ENCODE measurements around the gene ABT1. TPM values are rescaled to one million over a fixed set of nuclear protein-coding genes. Genes with fewer than 3 reads are reported as not detected.

The ABT1 gene
- total RNA-seq, 1 experiment from 2014 or later = 16.7 TPM

DNA sequence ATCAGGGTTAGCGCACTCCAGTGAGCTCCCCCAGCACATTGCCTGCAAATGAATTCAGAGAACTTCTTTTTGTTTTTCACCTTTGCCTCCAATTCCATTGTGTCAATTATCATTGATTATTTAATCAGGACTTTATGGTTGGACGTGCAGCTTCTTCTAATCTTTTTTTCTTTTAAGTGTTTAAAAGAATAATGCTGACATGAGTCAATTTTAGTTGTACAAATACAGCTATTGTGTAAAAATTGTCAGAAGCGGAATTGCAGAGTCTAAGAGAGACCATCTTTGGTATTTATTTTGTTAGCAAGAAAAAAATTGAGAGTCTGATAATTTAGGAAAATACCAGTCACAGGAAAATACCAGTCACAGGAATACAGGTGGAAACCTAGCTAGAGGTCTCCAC lies 5.5 kb downstream of the ABT1 start:
- DNase-seq (ENCODE audit: low read depth) = no peak

DNA sequence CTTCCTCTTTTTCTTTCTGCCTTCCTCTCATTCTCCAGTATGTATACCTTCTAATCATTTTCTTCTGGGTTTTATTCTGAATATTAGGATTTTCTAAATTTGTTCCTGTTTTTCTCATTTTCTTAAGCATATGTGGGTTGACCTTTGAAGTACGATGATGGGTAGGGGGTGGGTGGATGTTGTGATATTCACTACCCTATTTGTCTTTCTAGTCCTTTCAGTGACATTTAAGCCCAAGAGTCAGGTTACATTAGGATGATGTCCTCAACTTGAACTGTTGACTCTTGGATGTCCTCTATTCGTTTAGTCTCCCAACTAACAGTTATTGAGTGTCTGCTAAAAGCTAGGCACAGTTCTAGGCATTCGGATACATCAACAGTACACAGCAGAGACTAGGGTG lies 7.3 kb downstream of the ABT1 start:
- no peak for DNase-seq (ENCODE audit: low read depth)

DNA sequence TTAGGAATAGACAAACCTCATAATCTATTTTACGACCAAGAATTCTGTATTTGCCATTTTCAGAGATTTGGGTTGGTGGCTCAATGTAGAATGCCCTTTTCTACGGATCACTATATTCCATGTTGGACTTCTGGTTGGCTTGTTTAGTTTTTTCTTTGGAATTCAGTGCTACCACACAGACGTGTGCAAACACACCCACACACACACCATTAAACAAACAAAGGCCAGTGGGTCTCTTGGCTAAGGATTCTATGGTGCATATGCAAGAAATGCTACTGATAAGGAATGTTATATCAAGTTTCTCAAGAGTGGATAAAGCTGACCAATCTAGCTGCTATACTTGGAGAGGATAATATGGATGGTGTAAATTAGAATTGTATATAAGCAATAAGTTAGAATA lies 8.0 kb downstream of the ABT1 start:
- DNase-seq (ENCODE audit: low read depth) = no peak

DNA sequence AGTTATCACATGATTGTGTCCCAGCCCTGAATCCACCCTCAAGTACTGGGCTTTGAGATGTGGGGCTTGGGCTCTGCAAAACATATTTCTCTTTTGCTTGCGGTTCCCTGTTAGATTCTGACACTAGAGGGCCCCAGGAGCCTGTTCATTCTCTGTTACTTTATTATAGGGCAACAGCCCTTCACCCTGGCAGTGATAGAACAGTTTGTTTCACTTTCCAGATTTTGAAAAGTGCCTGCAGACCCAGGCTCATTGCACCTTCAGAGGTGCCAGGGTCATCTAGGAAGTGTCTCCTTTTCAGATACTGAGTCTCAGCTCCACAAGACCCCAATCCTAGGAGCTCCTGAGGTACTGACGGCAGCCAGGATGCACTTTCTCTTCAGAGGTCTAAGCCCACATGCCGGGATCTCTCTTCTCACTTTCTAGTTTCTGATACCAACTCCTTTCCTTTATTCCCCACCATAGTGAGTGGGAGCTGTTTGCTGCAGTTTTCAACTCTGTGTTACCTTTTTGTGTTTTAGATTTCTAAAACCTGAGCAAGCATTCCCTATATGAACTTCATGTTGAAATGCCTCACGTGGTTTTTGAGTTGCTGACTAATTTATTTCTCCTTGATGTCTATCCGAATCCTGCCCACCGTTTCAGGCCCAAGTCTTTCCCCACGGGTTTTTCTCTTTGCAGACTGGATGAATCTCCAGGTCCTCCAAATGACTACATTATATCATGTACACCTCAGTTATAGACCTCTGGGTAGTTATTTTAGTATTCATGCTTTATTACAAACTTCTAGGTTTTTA lies 10.9 kb downstream of the ABT1 start:
- peak; percentile 54 for DNase-seq (ENCODE audit: low read depth)

DNA sequence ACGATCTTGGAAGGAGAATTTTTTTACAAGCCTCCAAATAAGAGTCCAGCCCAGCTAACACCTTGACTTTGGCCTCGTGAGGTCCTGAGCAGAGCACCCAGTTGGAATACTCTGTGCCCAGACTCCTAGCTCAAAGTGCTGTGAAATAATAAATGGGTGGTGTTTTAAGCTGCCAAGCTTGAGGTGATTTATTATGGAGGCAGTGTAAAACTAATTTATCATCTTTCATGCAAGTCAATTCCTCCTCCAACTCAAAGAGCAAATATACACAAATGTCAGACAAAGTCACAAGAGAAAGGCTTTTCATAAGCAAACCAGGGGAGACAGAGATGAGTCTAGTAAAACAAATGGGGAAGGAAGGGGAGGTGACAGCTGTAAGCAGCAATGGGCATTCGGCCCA lies 12.7 kb downstream of the ABT1 start:
- DNase-seq (ENCODE audit: low read depth) = no peak

DNA sequence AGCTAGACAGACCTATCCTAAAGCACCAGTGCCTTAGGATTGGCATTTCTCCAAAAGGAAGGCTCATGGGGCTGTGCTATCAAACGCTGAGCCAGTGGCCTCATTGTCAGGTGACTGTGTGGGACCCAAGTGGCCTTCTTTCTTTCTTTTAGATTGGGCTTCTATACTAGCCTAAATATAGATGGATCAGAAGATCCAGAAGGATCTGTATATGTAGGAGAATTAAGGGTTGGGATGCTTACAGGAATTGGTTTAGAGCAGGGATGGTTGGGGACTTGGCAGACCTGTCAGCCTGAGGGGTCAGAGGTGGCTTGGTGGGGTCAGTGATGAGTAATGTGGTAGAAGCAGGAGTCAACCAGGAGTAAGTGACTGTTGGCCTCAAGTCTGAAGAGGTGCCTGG lies 14.8 kb downstream of the ABT1 start:
- DNase-seq (ENCODE audit: low read depth) = no peak

DNA sequence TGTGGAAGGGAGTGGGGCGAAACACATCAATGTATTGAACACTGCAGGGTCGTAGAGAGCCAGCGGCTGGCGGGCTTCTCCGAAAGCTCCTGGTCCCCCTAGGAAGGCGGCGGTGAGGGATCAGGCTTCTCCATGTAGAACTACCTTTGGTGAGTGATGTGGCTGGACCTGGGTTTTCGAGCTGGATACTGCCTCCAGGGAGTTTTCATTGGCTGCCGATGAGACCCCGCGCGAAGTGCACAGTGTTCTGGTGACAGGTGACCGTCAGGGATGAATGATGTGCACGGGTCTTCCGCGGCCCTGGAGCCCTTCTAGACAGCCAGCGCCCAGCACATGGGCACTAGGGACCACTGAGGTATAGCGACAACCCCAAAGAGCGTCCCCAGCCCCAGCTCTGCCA lies 16.4 kb downstream of the ABT1 start:
- DNase-seq (ENCODE audit: low read depth) = no peak

DNA sequence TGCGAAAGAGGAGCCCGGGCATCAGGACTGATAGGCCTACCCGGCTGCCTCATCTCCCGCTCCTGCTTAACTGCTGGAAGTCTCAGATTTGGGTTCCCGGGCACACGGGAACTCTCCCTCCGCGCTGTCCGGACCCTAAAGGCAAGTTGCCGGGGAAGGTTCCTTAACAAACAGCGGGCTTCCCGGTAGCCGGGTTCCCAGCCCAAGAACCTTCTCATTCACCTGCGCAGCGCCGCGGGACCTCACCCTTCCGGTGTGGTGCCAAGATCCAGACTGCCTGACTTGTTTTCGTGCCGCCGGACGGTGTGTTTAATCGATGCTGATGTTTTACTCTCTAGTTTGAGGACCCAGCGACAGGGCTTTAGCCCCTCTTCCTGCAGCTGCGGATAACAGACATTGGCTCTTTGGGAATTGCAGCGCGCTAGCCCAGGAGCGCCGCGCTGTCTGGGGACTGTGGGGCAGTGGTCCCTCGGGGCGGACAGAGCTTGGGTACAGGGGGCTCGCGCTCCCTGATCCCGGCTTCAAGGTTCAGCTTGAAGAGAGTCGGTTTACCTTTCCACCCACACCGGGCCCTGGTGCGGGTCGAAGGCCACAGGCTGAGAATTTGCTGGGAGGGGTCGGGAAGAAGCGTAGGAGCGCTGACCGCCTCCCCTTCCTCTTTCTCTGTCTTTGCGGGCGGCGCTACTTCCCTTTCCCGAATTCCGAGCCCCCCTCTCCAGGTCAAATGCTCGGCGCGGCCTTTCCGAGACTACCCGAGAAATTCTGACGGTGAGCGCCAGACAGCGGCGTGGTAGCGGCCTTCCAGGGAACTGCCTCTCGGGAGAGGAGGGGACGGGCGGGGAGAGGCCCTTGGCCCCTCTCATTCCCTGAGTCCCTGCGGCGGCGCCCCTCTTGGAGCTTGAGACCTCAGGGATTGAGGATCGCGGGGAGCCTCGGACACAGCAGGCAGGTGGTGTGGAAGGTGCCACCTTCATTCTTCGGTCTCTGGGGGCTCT lies 17.2 kb downstream of the ABT1 start:
- DNase-seq (ENCODE audit: low read depth) = no peak

DNA sequence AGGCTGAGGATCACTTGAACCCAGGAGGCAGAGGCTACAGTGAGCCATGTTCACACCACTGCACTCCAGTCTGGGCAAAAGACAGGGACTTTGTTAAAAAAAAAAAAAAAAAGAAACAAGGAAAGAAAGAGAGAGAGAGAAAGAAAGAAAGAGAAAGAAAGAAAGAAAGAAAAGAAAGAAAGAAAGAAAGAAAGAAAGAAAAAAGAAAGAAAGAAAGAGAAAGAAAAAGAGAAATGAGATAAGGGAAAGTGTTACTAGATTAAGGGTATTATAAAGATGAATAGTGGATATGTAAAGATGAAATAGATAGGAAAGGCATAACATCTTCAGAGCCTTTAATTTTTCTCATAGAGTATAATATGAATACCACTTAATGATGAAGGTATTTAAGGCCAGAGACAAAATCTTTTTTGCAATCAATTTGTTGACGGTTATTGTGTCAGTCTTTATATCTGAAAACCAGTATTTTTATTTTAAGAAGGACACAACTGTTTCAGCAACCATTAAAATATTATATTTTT lies 26.6 kb downstream of the ABT1 start:
- DNase-seq (ENCODE audit: low read depth) = no peak

DNA sequence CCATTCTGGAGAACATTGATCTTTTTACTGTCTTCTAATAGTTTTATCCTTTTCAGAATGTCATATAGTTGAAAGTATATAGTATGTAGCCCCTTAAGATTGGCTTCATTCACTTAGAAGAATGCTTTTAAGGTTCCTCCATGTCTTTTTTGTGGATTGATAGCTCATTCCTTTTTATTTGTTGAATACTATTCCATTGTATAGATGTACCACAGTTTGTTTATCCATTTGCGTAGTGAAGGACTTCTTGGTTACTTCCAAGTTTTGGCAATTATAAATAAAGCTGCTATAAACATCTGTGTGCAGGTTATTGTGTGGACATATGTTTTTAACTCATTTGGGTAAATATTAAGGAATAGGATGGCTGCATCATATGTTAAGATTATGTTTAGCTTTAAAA lies 27.8 kb downstream of the ABT1 start:
- no peak for DNase-seq (ENCODE audit: low read depth)

DNA sequence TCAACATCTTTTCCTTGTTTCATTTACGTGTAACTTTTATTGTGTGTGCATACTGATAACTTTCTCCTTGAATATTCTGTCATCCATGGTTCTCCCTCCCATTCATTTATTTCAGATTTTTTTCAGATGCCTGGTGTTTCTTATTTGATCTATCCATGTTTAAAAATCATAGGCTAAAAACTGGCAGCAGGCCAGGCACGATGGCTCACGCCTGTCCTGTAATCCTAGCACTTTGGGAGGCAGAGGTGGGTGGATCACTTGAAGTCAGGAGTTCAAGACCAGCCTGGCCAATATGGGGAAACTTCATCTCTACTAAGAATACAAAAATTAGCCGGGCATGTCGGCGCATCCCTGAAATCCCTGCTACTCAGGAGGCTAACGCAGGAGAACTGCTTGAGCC lies 31.1 kb downstream of the ABT1 start:
- no peak for DNase-seq (ENCODE audit: low read depth)

DNA sequence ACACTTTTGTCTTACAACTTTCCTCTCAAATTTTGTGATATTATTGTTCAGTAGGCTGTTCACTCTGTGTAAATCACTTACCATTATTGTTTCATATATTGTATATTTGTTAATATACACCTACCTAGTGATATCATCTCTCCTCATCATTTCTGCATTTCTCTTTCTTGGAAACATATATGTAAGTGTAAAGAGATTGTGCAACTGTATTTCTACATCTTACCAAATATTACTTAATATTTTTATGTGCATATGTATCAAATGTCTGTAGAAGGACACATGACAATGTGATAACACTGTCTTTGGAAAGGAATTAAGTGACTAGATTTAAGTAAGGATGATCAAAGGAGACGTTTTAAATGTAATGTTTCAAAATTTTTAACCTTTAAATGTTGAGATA lies 32.6 kb downstream of the ABT1 start:
- no peak for DNase-seq (ENCODE audit: low read depth)

DNA sequence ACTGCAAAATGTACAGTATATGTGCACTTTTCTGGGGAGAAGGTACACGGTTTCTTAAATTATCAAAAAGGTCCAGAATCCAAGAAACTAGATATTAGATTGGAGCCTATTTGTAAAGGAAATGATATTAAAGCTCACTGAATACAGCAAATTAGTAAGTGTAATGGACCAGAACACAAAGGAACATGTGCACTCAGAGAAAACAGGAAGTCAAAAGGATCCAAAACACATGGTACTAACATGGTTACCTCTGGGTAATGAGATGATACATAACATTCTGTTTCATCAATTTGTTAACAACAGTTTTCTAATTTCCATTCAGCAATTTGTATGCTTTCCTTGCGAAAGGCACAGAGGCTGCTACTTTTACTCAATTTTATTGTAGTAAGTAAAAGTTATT lies 44.1 kb downstream of the ABT1 start:
- no peak for DNase-seq (ENCODE audit: low read depth)

DNA sequence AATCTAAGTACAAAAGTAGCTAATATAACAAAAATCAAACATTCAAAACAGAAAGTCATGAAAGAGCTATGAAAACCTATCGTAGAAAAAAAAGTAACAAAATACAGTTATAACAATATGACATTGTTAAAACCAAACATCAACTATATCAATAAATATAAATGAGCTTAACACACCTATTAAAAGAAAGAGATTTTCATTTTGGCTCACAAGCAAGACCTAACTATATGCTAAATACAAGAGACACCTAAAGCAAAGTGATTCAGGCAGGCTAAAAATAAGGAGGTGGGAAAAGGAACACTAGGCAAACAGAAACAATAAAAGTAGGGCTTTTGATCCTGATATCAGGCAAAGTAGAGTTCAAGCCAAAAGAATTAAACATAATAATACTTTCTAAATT lies 49.3 kb downstream of the ABT1 start:
- DNase-seq (ENCODE audit: low read depth) = no peak

Other genes starting within 250 kb of the ABT1 start
- gene BTN3A2, start 231.8 kb upstream of the ABT1 start, total RNA-seq (2014; rRNA removed) = 14.4 and 29.7 TPM in 2 replicates
- gene BTN2A2, start 213.8 kb upstream of the ABT1 start, total RNA-seq (2014; rRNA removed) = 4.5 and 7.5 TPM in 2 replicates
- gene BTN3A1, start 194.7 kb upstream of the ABT1 start, total RNA-seq (2014; rRNA removed) = 6.7 and 10.8 TPM in 2 replicates
- 9.8 and 12.2 TPM in 2 replicates for gene BTN3A3, start 156.4 kb upstream of the ABT1 start, total RNA-seq (2014; rRNA removed)
- gene BTN2A1, start 139.0 kb upstream of the ABT1 start, total RNA-seq (2014; rRNA removed) = 21.3 and 22.9 TPM in 2 replicates
- not detected in 2 replicates for gene BTN1A1, start 96.7 kb upstream of the ABT1 start, total RNA-seq (2014; rRNA removed)
- gene HMGN4, start 58.6 kb upstream of the ABT1 start, total RNA-seq (2014; rRNA removed) = 72.8 and 96.6 TPM in 2 replicates
- 18.0 and 18.1 TPM in 2 replicates for gene ZNF322, start 62.8 kb downstream of the ABT1 start, total RNA-seq (2014; rRNA removed)